NB4 (cell line): ENCODE results near the gene CFLAR.

ENCODE experiments used
- DNase-seq: peaks from one replicate; pipeline ENCODE4 v3.0.0; 2010; ENCODE audit warnings: low read depth
- H3K4me3 ChIP-seq: one replicate; pipeline ENCODE4 v1.5.1; 2011; ENCODE audit warnings: mild to moderate bottlenecking, low read depth, low read length, moderate library complexity
- CTCF ChIP-seq: IDR thresholded peaks from one replicate; pipeline ENCODE4 v1.5.1; 2012; ENCODE audit warnings: low read depth, low read length
- MAX ChIP-seq: IDR thresholded peaks from 2 replicates; pipeline ENCODE4 v1.6.1; 2011; ENCODE audit warnings: low read depth, low read length
- MYC ChIP-seq: IDR thresholded peaks from 2 replicates; pipeline ENCODE4 v1.6.1; 2011; ENCODE audit warnings: low read depth, low read length
- POLR2A ChIP-seq: IDR thresholded peaks from 2 replicates; pipeline ENCODE4 v1.6.1; 2011; ENCODE audit warnings: mild to moderate bottlenecking; ENCODE audit not compliant: insufficient read length; ENCODE audit errors: extremely low read depth

CFLAR gene

GRCh38 chr2:201194097-201194496, 78.1 kb downstream of the CFLAR start:
- no peak for TF ChIP-seq MYC
- no peak for TF ChIP-seq CTCF
- TF ChIP-seq POLR2A: no peak
- TF ChIP-seq MAX: no peak
- no peak overlapping the region for H3K4me3 ChIP-seq
- no peak for DNase-seq

- DNase-seq: no peak
These were observed 79.4 kb downstream of the CFLAR start for GRCh38 chr2:201195331-201195730.

GRCh38 chr2:201196003-201196402, 80.0 kb downstream of the CFLAR start:
- H3K4me3 ChIP-seq: no peak overlapping the region
- TF ChIP-seq CTCF (no peak), POLR2A (no peak), MYC (no peak), MAX (no peak)
- no peak for DNase-seq

More at GRCh38 chr2:201195331-201195730, 79.4 kb downstream of the CFLAR start:
- no peak overlapping the region for H3K4me3 ChIP-seq
- TF ChIP-seq POLR2A (no peak), MYC (no peak), MAX (no peak), CTCF (no peak)

GRCh38 chr2:201196803-201197202, 80.8 kb downstream of the CFLAR start:
- DNase-seq: no peak
- TF ChIP-seq MYC: no peak
- no peak for TF ChIP-seq CTCF
- no peak for TF ChIP-seq MAX
- no peak for TF ChIP-seq POLR2A

GRCh38 chr2:201197781-201198180, 81.8 kb downstream of the CFLAR start:
- no peak for TF ChIP-seq POLR2A
- TF ChIP-seq MAX: no peak
- no peak for TF ChIP-seq CTCF
- TF ChIP-seq MYC: no peak
- no peak overlapping the region for H3K4me3 ChIP-seq
- no peak for DNase-seq

More at GRCh38 chr2:201196803-201197202, 80.8 kb downstream of the CFLAR start:
- H3K4me3 ChIP-seq: no peak overlapping the region

- no peak for DNase-seq
- TF ChIP-seq POLR2A (no peak), MAX (no peak), MYC (no peak), CTCF (no peak)
- no peak overlapping the region for H3K4me3 ChIP-seq
These were observed 83.9 kb downstream of the CFLAR start for GRCh38 chr2:201199847-201200246.
